Heart left ventricle (tissue), 13 donors: ENCODE data around the gene ACOXL.

ENCODE experiments used
- CTCF ChIP-seq, 12 donors: fragments of 200-600 bp; sonication (generic) in 4 of 12; IDR thresholded peaks; one replicate each; pipeline versions ENCODE4 v1.5.0 to v1.8.0; 2018 to 2022; ENCODE audit warnings: antibody characterized with exemption in 12 of 12, mild to moderate bottlenecking in 5 of 12
- POLR2A ChIP-seq, 2 donors: fragments of 450-650 bp; IDR thresholded peaks; one replicate each; pipeline ENCODE4 v1.6.1; 2017; ENCODE audit warnings: antibody characterized with exemption in 2 of 2, mild to moderate bottlenecking in 2 of 2, moderate library complexity in 2 of 2
- donor health status: ischemic (EF 13 %, LVEDD 7.1; RV severe dilation, severe dysfunction).
- donor health status: DM: no; HTN: yes; CAD: no.
- donor health status: DM: no; HTN: no; CAD: no.
- donor health status: ischemic (EF 25% LVEDD 6.9; RV normal size, moderate dysfunction).
- donor health status: ischemic (EF 25% LVEDD 5.7; RV mildly dilated, moderate dysfunction).
- donor health status: ischemic (EF 35%, LVEDD 5.7; RV mildly dilated, moderate dysfunction).
- donor health status: nonischemic (EF 11% LVEDD 7.7; RV severe dilation, severe dysfunction).
- donor health status: DM: yes; HTN: yes; CAD: no.
- donor health status: PGD.
- donor health status: ischemic (EF 29% LVEDD 5.4; RV normal size, mild dysfunction).
- donor health status: nonischemic (EF 23%, LVEDD 6.1; RV moderate dilation, normal function).

GRCh38 chr2:110741491-110741980, 9.2 kb downstream of the ACOXL start:
- TF ChIP-seq CTCF (IDR thresholded peaks at IDR 0.05) (no peak), POLR2A (IDR thresholded peaks at IDR 0.05) (no peak)
